HL-60 (cell line): ENCODE results near the gene TMEM208.
A peak's percentile ranks its signal among the peaks of the same experiment; 100 is the strongest.

Source experiments
- DNase-seq, 2 experiments: peaks; one replicate each; pipeline ENCODE4 v3.0.0-alpha.2; 2010 to 2020; ENCODE audit warnings: low read depth in 1 of 2, low spot score in 1 of 2
- H3K27ac ChIP-seq: fragments of 250-450 bp; sonication (Bioruptor Pico); replicated peaks from 2 replicates; pipeline ENCODE4 v1.5.1; 2020; ENCODE audit warnings: mild to moderate bottlenecking, moderate library complexity
- H3K27me3 ChIP-seq: fragments of 250-450 bp; sonication (Bioruptor Pico); 2 replicates; pipeline ENCODE4 v1.5.1; 2021; ENCODE audit warnings: mild to moderate bottlenecking, moderate library complexity; ENCODE audit not compliant: insufficient read depth, poor library complexity, severe bottlenecking
- H3K4me3 ChIP-seq: replicated peaks from 2 replicates; pipeline ENCODE4 v1.5.1; 2011; ENCODE audit warnings: mild to moderate bottlenecking, control low read depth, low read length; ENCODE audit not compliant: insufficient read depth
- GABPA ChIP-seq: IDR thresholded peaks from 2 replicates; pipeline ENCODE4 v1.6.1; 2012; ENCODE audit warnings: low read depth
- POLR2AphosphoS5 ChIP-seq: IDR thresholded peaks from 2 replicates; pipeline ENCODE4 v1.6.1; 2012; ENCODE audit warnings: low read depth
- SPI1 ChIP-seq: IDR thresholded peaks from 2 replicates; pipeline ENCODE4 v1.6.1; 2012; ENCODE audit warnings: low read depth, mild to moderate bottlenecking, borderline replicate concordance
- TF ChIP-seq, protein P1 (sequence below): IDR thresholded peaks from 2 replicates; pipeline ENCODE4 v1.6.1; 2012; ENCODE audit warnings: low read depth; ENCODE audit not compliant: insufficient replicate concordance
- TF ChIP-seq, protein P2 (sequence below): IDR thresholded peaks from one replicate; pipeline ENCODE4 v1.5.1; 2011; ENCODE audit warnings: low read length, control low read depth, inconsistent platforms; ENCODE audit not compliant: insufficient read depth

TMEM208 gene

GRCh38 chr16:67191411-67191994 lies 35.4 kb upstream of the TMEM208 start:
- peak overlapping the region; percentile 98 for H3K4me3 ChIP-seq
- no peak for TF ChIP-seq SPI1
- TF ChIP-seq, protein P1, sequence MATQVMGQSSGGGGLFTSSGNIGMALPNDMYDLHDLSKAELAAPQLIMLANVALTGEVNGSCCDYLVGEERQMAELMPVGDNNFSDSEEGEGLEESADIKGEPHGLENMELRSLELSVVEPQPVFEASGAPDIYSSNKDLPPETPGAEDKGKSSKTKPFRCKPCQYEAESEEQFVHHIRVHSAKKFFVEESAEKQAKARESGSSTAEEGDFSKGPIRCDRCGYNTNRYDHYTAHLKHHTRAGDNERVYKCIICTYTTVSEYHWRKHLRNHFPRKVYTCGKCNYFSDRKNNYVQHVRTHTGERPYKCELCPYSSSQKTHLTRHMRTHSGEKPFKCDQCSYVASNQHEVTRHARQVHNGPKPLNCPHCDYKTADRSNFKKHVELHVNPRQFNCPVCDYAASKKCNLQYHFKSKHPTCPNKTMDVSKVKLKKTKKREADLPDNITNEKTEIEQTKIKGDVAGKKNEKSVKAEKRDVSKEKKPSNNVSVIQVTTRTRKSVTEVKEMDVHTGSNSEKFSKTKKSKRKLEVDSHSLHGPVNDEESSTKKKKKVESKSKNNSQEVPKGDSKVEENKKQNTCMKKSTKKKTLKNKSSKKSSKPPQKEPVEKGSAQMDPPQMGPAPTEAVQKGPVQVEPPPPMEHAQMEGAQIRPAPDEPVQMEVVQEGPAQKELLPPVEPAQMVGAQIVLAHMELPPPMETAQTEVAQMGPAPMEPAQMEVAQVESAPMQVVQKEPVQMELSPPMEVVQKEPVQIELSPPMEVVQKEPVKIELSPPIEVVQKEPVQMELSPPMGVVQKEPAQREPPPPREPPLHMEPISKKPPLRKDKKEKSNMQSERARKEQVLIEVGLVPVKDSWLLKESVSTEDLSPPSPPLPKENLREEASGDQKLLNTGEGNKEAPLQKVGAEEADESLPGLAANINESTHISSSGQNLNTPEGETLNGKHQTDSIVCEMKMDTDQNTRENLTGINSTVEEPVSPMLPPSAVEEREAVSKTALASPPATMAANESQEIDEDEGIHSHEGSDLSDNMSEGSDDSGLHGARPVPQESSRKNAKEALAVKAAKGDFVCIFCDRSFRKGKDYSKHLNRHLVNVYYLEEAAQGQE: no peak
- TF ChIP-seq, protein P2, sequence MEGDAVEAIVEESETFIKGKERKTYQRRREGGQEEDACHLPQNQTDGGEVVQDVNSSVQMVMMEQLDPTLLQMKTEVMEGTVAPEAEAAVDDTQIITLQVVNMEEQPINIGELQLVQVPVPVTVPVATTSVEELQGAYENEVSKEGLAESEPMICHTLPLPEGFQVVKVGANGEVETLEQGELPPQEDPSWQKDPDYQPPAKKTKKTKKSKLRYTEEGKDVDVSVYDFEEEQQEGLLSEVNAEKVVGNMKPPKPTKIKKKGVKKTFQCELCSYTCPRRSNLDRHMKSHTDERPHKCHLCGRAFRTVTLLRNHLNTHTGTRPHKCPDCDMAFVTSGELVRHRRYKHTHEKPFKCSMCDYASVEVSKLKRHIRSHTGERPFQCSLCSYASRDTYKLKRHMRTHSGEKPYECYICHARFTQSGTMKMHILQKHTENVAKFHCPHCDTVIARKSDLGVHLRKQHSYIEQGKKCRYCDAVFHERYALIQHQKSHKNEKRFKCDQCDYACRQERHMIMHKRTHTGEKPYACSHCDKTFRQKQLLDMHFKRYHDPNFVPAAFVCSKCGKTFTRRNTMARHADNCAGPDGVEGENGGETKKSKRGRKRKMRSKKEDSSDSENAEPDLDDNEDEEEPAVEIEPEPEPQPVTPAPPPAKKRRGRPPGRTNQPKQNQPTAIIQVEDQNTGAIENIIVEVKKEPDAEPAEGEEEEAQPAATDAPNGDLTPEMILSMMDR: no peak
- TF ChIP-seq POLR2AphosphoS5: no peak
- H3K27me3 ChIP-seq: no peaks in the 10 kb centered on the region
- no peak overlapping the region for H3K27ac ChIP-seq
- DNase-seq: no peak

DNA sequence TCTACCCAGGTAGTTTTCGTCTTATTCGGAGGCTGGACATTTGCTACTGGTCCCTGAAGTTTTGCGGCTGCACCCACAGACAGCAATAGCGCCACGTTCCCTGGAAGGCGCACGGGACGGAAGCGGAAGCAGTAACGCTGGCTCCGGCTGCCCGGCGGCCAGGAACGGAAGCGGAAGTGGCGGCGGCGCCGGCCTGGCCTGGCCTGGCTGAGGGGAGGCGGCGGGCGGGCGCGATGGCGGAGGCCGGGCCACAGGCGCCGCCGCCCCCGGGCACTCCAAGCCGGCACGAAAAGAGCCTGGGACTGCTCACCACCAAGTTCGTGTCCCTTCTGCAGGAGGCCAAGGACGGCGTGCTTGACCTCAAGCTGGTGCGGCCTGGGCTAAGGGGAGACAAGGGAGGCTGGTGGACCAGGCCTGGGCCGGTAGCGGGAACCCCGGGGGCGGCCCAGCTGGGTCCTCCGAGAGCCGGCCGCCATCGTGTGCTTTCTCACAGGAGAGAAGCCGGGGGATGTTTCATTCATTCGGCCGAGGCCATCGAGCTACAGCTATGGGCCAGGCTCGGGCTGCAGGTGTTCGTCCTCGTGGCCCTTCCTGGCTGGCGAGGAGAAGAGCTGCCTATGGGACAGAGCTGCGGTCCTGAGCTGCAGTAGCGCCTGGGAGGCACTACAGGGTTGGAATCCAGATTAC lies 34.8 kb upstream of the TMEM208 start, which contains the start of gene E2F4:
Gene E2F4, plus strand, starts transcription at position 161 of the 687 bp plus-strand sequence. Its CDS starts 73 bp downstream, at position 234.
- Histone ChIP-seq H3K27me3 (no peaks in the 10 kb centered on the region), H3K4me3 (peak within 1 kb of the TSS; percentile 98), H3K27ac (peak within 1 kb of the TSS; percentile 86)
- TF ChIP-seq, protein P2: no peak
- TF ChIP-seq GABPA (peak; percentile 90), SPI1 (peak; percentile 88), POLR2AphosphoS5 (peak; percentile 47)
- TF ChIP-seq, protein P1: no peak
- DNase-seq: peak; percentile 89 to 93

GRCh38 chr16:67192781-67193361 lies 34.1 kb upstream of the TMEM208 start:
- TF ChIP-seq, protein P2: no peak
- TF ChIP-seq, protein P1: no peak
- TF ChIP-seq SPI1 (no peak), POLR2AphosphoS5 (no peak), GABPA (no peak)
- H3K27ac ChIP-seq: peak overlapping the region; percentile 86

More at GRCh38 chr16:67192781-67193361, 34.1 kb upstream of the TMEM208 start:
- no peaks in the 10 kb centered on the region for H3K27me3 ChIP-seq
- peak overlapping the region; percentile 98 for H3K4me3 ChIP-seq
- no peak for DNase-seq
